ENCODE measurements around the gene CCDC167. TPM values are rescaled to one million over a fixed set of nuclear protein-coding genes. Genes with fewer than 3 reads are reported as not detected.

The CCDC167 gene
- total RNA-seq, 1 experiment from 2014 or later = 31.9 TPM

- H3K36me3 Mint-ChIP-seq (ENCODE audit: insufficient read depth in 1 of 3, low read depth in 3 of 3) = peaks cover 8 to 38% (median 36%) of the 10 kb centered on the region in 3 experiments; a peak in 5 of 7 replicates
- H3K56ac ChIP-seq (ENCODE audit: insufficient read length, low read depth, low read length) = no peak overlapping the region
- no peaks in the 10 kb centered on the region for H3K4me1 Mint-ChIP-seq
- H2BK20ac ChIP-seq (ENCODE audit: low read depth, low read length, poor library complexity, severe bottlenecking) = no peak overlapping the region
- no peaks in the 10 kb centered on the region for H3K4me1 ChIP-seq (ENCODE audit: insufficient read depth, low read length)
- no peak overlapping the region for H2BK120ac ChIP-seq (ENCODE audit: low read depth, low read length, poor library complexity, severe bottlenecking)
- H3K18ac ChIP-seq (ENCODE audit: insufficient read length, low read depth, low read length) = no peak overlapping the region
- no peaks in the 10 kb centered on the region for H3K27me3 Mint-ChIP-seq (ENCODE audit: low read depth)
- H3K9me3 Mint-ChIP-seq = no peaks in the 10 kb centered on the region
- H3K4ac ChIP-seq (ENCODE audit: low read depth, low read length) = no peak overlapping the region
- no peak overlapping the region for H2AK5ac ChIP-seq (ENCODE audit: insufficient read length, low read length)
- no peak overlapping the region for H3K4me3 Mint-ChIP-seq
- H3T11ph ChIP-seq (ENCODE audit: low read length) = no peak overlapping the region
- no peak overlapping the region for H3K27ac ChIP-seq (ENCODE audit: insufficient read length, low read depth, low read length)
- H3K9ac ChIP-seq (ENCODE audit: extremely low read depth, insufficient read length, low read length) = no peak overlapping the region
- DNase-seq = no peak
- H3K9me3 ChIP-seq (ENCODE audit: control insufficient read depth, low read depth, low read length) = no peaks in the 10 kb centered on the region
- H2BK12ac ChIP-seq (ENCODE audit: insufficient read length, low read depth, low read length) = no peak overlapping the region
- H3K4me2 ChIP-seq (ENCODE audit: insufficient read depth, insufficient read length, low read length) = no peak overlapping the region
- H2BK5ac ChIP-seq (ENCODE audit: insufficient read length, low read length) = no peak overlapping the region
- H2BK15ac ChIP-seq (ENCODE audit: low read depth, low read length) = no peak overlapping the region
- H4K91ac ChIP-seq (ENCODE audit: insufficient read length, low read depth, low read length) = no peak overlapping the region
- no peak overlapping the region for H4K8ac ChIP-seq (replicated peaks; ENCODE audit: insufficient read length, low read depth, low read length)
- WGBS (ENCODE audit: extremely low coverage, insufficient read length, low lambda C conversion rate) = no CpG with 5 or more reads among the region's 6 CpGs
- no peaks in the 10 kb centered on the region for H3K27me3 ChIP-seq (ENCODE audit: insufficient read depth, low read length)
- H4K5ac ChIP-seq (ENCODE audit: insufficient read length, low read depth, low read length) = no peak overlapping the region
- TF ChIP-seq CTCF (conservative IDR thresholded peaks at IDR 0.05) = no peak
- H3K79me2 ChIP-seq (ENCODE audit: insufficient read depth, low read length) = no peaks in the 10 kb centered on the region
- no peaks in the 10 kb centered on the region for H3K23me2 ChIP-seq (ENCODE audit: insufficient read length, low read depth, low read length, poor library complexity, severe bottlenecking)
- no peaks in the 10 kb centered on the region for H3K79me1 ChIP-seq (ENCODE audit: insufficient read depth, low read depth, low read length, poor library complexity, severe bottlenecking)
- H3K14ac ChIP-seq (ENCODE audit: insufficient read depth, low read length) = no peak overlapping the region
- no peak overlapping the region for H3K23ac ChIP-seq (ENCODE audit: insufficient read length, low read depth, low read length)
- H2AFZ ChIP-seq (ENCODE audit: low read length) = no peak overlapping the region
- H3K27ac Mint-ChIP-seq = no peak overlapping the region
- H4K20me1 ChIP-seq (ENCODE audit: control insufficient read depth, insufficient read depth, insufficient read length) = no peaks in the 10 kb centered on the region
Measured at GRCh38 chr6:37441651-37442050, 58.0 kb downstream of the CCDC167 start.
